Measurements from ENCODE around the gene RMND5A.
"Not testable (repeated sequence)": the region's sequence is repeated elsewhere in the genome, so short reads cannot be mapped to it uniquely, and the experiment has no call there.

The RMND5A gene, protein sequence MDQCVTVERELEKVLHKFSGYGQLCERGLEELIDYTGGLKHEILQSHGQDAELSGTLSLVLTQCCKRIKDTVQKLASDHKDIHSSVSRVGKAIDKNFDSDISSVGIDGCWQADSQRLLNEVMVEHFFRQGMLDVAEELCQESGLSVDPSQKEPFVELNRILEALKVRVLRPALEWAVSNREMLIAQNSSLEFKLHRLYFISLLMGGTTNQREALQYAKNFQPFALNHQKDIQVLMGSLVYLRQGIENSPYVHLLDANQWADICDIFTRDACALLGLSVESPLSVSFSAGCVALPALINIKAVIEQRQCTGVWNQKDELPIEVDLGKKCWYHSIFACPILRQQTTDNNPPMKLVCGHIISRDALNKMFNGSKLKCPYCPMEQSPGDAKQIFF

DNA sequence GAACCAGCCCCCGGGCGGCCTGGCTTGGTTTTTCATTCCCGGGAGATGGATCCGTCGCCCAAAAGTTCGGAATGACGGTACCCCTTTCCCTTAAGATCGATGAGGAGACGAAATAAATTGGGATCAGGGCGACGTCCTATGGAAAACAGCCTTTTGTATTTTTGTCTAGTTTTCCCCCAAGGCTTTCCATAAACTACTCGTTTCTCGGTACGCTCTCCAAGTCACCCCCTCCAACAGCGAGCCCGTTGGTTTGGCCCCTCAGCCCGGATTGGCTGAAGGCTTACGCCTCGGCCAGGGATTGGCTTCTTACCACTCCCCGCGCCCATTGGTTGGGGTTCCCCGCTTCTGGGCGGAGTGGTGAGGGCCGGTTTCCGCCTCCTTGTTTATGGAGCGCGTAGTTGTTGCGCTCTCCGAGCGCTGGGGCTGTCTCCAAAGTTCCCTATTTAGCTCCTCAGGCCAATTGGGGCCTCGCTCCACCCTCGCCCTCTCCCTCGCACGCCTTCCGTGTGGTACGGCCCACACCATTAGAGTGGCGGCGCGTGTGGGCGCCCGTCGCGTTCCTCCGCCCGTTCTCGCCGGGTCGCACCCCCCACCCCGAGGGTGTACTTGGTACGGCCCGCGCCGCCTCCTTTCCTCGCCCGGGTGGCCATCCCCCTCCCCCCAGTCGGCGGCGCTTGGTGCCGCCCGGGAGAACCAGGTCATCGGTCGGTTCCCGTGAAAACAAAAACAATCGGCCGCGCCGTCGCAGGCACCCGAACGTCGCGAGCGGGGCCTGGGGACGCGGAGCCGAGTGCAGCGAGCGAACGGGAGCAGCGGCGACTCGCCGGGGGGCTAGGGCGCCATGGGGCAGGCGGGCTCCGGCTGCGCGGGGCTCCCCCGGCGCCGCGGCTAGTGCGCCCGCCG, at the start of gene RMND5A:
Gene RMND5A, plus strand, starts transcription at position 655 of the 903 bp plus-strand sequence. CDS start 377 bp downstream, outside the sequence.
- DNase-seq: peak; percentile 86

DNA sequence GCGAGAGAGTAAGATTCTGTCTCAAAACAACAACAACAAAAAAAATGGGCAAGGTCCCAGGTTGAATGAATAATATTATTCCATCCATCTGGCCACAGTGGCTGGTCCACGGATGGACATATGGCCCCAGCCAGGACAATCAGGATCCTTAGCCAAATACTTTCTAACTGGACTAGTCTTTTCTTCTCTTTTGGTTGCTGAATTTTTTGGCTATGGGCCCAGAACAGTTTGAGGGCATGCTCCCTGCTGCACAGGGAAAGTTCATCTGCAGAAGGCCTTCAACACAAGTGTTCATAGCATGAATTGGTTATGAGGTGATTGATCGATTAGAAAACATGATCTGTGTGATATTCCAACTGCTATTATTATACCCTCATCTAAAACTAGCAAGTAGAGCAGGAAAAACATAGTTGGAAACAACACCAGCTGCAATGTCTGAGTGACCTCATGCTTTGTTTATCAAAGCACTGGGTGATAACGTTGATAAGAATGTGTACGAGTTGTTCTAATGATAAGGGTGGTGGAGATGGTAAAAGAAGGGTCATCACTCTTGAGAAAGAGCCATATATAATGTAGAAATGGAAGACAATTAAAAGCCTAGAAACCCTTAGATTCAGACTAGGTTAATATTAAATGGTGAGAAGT, 48.6 kb upstream of the RMND5A start:
- no peak for DNase-seq

DNA sequence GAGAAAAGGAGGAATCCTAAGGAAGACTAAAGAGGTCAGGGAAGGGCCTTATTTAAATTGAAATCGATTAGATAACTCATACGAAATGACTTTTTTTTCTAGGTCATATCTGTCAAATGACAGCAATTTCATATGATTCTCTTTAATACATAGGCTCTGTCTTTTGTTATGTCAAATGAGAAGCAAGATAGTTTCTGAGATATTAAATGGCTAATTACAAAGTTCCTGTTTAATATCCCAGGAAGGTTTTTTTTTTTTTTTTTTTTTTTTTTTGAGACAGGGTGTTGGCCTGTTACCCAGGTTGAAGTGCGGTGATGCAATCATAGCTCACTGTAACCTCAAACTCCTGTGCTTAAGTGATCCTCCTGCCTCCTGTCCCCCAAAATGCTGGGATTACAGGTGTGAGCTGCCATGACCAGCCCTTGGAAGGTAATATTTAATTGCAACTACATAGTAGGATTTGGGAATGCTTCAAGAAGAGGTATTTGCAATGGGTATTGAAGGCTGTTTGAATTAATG, 48.0 kb upstream of the RMND5A start:
- no peak for DNase-seq

DNA sequence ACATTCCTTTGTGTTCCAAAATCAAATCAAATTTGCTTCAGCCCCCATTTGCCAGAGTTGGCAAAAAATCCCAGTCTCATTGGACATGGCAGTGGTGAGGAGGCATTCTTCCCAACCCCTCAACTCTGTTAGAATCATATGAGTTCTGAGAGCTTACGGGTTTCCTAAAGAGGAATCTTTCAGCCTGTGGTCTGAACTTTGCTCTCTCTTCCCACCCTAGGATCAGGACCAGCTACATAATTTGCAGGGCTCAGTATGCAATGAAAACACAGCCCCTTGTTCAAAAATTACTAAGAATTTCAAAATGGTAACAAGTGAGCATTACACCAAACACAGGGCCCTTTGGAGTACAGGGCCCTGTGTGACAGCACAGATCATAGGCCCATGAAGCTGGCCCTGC, 47.1 kb upstream of the RMND5A start:
- DNase-seq: no peak

DNA sequence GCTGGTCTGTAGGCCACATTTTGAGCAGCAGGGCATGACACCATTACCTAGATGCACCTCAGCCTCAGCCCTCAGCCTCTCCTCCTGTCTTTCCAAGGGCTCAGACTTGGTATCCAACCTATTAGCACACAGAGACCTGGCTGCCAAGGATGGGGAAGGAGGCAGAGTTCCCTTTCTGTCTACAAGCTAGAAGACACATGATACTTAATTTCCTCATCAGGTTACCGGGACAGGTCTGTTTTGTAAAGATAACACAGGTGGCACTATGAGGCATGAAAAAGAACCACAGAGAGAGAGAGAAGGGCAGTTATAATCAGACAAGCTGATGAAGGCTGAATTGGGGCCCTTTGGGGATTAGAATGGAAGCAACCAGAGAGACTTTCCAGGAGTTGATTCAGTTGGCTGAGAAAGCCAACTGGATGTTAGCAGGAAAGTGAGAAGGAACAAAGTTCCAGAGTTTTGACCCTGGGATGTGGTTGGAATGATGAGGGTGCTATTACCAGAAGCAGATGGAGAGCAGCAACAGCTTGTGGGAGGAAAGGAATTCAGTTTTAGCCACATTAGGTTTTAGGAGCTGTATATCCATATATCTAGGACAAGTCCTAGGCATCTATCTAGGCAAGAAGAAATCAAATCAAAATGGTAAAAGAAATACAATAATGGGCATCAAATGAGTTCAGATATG, 46.0 kb upstream of the RMND5A start:
- DNase-seq: peak; percentile 60

DNA sequence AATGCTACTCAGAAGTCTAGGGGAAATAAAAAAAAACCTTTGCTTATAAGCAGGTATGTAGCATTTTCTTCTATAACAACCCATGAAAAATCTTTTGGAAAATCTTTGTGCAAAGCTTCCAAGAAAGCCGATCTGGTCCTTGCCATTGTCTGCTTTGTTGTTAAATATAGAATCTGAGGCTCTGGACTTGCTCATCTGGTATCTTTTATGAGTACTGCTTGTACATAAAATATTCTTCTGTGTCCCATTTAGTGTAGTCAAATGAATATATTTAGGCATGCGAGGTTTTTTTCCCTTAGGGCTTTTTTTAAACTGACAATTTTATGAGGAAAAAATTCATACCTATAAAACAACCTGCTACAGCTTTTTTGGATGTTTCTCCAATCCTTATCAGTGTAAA, 45.0 kb upstream of the RMND5A start:
- DNase-seq: no peak

DNA sequence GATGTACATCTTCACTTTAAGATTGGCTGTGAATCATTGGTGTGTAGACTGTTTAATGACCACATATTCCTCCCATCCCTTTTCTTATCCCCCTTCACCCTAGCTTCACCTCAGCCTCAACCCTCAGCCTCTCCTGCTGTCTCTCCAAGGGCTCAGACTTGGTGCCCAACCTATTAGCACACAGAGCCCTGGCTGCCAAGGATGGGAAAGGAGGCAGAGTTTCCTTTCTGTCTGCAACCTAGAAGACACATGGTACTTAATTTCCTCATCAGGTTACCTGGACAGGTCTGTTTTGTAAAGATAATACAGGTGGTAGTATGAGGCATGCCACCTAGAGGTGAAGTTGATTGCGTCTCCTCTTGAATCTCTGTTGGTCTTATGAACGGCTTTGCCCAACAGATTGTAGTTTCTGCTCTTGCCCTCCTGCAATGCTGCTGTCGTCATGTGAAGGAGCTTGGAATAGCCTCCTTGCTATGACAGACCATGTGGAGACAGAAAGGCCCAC, 44.5 kb upstream of the RMND5A start:
- no peak for DNase-seq

DNA sequence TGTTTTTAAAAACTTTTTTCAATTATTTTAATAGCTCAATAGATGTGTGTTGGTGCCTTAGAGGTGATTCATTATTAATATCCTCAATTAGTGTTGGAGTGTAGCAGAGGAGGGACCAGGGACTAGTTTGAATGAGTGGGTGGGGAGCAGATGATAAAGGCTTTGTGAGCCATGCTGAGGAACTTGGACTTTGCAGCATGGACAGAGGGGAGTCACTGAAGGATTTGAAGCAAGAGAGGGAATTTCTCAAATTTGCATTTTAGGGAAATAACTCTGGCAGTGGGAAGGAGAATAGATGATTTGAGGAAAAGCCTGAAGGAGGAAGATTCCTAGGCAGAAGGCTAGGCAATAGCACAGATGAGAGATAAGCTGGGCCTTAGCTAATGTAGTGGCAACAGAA, 42.3 kb upstream of the RMND5A start:
- no peak for DNase-seq

DNA sequence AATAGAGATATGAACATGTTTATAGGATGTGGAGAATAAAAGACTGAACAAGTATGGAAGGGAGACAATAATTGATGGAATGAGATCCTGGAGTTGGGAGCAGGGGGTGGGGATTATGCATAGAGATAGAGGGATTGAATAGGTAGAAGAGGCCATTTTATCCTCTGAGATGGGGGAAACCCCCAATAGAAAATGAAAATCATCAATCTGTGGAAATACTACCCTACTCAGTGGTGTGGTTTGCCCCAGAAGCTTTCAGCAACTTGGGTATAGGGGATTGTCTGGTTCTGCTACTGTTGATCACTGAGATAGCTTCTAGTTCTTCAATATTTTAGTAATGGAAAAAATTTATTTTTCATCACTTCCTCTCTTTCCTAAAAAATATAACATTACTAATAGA, 41.1 kb upstream of the RMND5A start:
- DNase-seq: no peak

DNA sequence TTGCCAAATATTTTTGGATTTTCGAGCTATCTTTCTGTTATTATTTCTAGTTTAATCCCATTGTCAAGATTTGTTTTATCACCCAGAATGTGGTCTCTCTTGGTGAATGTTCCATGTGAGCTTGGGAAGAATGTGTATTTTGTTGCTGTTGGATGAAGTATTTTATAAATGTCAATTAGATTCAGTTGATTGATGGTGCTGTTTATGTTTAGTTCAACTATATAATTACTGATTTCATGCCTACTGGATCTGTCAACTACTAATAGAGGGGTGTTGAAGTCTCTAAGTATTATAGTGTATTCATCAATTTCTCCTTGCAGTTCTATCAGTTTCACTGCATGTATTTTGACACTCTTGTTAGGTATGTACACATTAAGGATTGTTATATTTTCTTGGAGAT, 34.7 kb upstream of the RMND5A start:
- DNase-seq: no peak

DNA sequence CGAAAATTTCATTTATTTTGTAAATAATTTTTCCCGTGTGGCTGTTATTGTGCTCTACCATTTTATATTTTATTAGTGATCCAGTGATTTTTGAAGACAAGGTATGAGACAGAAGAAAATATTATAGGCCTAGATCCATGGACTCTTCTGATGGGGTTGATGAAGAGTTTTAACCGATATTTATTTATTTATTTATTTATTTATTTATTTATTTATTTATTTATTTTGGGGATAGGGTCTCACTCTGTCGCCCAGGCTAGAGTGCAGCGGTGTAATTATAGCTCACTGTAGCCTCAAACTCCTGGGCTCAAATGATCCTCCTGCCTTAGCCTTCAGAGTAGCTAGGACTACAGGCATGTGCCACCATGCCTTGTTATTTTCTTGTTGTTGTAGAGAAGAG, 33.6 kb upstream of the RMND5A start:
- DNase-seq: no peak

DNA sequence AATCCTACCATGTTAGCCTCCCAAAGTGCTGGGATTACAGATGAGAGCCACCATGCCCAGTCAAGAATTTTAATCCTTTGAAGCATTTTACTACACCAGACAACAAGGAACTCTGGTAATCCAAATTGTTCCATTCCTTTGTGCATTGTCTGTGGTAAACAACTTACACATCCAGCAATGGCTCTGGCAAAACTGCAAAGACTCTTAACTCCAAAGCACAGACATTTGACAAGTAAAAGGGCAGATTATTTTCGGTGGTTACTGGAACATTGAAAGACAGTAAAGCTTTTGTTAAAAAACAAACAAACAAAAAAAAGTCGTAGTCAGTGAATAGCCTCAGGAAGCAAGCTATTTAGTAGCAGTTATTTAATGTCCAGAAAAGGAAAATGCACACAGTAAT, 33.2 kb upstream of the RMND5A start:
- no peak for DNase-seq

DNA sequence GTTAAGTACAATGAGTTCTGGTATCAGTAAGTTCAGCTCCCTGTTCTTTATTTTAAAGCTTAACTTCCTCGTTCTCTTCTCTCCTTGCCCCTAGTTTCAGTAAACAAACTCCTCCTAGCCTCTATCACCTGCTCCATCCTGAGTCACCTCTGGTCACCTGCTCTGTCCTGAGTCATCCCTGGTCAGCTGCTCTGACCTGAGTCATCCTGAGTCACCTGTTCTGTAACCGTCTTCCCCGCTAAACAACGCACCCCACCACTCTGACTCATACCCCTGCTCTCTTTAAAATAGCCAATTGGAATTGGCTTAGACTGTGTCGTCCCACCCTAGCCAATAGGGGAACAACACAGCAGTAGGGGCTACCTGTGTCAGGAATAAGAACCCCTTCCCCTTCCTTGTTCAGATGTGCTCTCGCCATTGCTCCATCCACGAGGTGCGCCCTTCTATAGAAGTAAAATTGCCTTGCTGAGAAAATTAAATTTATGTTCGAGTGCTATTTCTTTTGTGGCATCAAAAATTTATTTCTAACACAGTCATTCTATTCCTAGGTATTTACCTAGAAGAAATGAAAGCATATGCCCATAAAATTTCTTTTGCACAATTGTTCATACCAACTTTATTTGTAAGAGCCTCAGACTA, 24.9 kb upstream of the RMND5A start:
- DNase-seq: no peak

DNA sequence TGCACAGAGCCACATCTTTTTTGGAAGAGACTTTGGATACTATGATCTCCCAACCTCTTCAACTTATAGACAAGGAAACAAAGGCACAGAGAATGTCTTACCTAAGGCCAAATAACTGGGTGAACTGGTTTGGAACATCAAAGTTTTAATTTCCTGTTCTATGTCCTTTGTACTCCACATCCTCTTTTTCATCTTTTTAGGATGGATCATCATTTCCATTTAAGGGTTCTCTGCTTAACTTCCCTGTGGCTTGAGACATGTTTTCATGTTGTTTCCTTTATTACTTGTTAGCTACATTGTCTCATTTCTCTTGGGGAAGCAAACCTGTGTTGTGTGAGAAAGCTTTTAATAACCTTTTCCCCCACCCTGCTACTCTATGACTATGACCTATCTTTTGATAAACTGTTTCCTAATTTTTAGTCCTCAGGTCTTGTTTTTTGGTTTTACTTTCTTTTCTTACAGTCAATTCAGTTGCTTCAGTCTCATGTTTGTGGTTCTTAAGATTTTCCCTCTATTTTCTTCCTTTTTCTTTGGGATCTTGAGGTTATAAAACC, 22.5 kb upstream of the RMND5A start:
- no peak for DNase-seq

DNA sequence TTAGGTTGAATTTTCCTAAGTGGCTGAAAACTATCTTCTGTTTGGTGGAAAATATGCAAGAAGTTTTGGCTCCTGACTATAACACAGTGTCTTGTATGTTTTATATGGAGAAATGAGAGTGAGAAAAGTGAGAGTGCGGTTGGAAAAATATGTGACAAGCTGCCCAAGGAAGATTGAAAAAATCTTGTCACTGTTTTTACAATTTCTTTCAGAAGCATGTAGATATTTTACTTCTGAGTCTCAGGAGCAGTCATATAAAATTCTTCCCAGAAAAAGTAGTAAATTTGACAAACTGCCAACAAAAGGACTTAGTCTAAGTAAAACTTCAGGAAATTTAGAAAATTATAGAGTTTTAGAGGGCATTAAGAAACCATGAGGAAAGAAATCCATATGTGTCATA, 19.4 kb upstream of the RMND5A start:
- DNase-seq: no peak

DNA sequence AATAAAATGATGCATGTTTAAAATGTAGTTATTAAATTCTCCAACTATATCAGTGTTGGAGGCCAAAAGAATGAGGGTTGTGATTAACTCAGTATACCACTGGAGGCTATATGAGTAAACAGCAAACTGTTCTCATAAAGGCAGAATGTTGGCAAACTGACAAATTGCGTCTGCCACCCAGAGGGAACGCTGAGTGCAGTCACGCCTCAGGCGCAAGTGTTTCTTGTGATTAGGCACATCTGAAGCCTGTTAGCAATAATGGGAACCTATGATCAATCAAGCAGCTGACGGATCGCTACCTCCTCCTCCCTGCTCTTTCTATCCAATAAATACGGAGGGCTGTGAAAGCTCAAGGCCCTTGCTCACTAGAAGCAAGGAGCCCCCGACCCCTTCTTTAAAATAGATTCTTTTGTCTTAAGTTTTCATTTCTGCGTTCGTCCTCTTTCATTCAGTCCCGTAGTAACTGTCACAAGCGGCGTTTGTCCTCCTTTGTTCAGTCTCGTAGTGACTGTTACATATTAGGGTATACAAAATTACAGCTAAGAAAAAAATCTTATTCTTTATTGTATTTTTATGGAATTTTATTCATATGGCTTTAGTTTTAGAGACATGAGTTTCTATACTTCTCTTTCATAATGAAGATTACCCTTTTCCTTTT, 16.3 kb upstream of the RMND5A start:
- DNase-seq: no peak

DNA sequence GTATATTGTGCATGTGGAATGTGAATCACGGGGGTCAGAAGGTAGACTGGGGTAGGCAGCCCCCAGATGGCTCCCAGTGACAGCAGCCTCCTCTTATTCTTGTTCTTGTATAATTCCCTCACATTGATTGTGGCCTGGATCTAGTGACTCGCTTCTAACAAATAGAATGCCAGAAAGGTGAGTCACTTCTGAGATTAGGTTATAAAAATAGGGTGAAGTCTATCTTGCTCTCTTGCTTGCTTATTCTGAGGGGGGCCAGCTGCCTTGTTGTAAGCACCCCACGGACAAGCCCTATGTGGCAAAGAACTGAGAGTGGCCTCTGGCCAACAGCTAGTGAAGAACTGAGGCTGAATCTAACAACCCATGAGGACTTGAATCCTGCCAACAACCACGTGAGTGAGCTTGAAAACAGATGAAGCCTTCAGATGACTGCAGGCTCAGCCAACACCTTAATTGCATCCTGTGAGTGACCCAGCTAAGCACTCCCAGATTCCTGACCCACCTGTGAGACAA, 15.6 kb upstream of the RMND5A start:
- no peak for DNase-seq

DNA sequence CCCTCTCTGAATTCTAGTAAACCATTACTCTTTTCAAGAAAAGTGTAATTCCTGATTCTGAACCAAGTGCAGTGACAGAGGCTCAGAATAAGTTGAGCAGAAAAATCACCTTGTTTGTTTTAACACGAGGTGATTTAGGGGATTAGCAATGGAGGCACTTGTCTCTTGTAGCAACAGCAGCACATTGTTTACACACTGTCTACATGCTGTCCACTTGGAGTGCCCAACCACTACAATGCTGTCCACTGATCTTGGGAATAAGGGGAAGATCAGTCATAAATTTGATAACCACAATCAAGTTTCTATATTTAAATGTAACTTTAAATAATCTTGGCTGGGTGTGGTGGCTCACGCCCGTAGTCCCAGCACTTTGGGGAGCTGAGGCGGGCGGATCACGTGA, 13.9 kb upstream of the RMND5A start:
- DNase-seq: no peak

DNA sequence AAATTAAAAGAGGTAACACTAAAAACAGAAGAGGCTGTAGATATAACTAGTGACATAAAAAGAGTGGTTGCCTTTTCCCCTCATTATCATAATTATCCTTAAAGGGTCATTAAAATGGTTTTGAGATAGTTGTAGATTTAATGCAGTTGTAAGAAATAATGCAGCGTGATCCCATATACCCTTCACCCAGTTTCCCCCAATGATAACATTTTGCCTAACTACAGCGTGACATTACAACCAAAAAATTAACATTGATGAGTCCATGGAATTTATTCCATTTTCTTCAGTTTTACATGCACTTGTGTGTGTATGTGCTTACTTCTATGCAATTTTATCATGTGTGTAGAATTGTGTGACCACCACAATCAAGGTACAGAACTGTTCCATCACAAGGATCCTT, 13.2 kb upstream of the RMND5A start:
- no peak for DNase-seq

DNA sequence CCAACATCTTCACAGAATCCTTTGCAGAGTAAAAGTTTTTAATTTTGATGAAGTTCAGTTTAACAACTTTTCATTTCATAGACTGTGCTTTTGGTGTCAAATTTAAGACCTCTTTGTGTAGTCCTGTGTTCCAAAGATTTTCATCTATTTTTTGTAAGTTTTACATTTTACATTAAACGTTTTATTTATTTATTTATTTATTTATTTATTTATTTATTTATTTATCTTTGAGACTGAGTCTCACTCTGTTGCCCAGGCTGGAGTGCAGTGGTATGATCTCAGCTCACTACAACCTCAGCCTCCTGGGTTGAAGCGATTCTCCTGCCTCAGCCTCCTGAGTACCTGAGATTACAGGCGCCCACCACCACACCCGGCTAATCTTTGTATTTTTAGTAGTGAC, 12.0 kb upstream of the RMND5A start:
- DNase-seq: not testable (repeated sequence)
